Mucosa of descending colon (tissue), 3 donors: ENCODE results near the gene SMIM21. TPM values are rescaled to one million over a fixed set of nuclear protein-coding genes. Genes with fewer than 3 reads are reported as not detected.

Experiments
- ATAC-seq: fragments of 200-7000 bp; cut with Tn5 transposase; one replicate; pipeline ENCODE4 v1.9.1; 2020; ENCODE audit warnings: mild to moderate bottlenecking, moderate library complexity
- DNase-seq, 3 donors: peaks; one replicate each; pipeline ENCODE4 v3.0.0-alpha.2; 2020
- H3K36me3 ChIP-seq: fragments of 200-600 bp; one replicate; pipeline ENCODE4 v1.8.0; 2021; ENCODE audit warnings: low read depth, mild to moderate bottlenecking
- H3K4me1 ChIP-seq: fragments of 200-600 bp; one replicate; pipeline ENCODE4 v1.8.0; 2021; ENCODE audit warnings: low read depth, mild to moderate bottlenecking
- H3K4me3 ChIP-seq: fragments of 200-600 bp; one replicate; pipeline ENCODE4 v1.8.0; 2021; ENCODE audit warnings: mild to moderate bottlenecking
- H3K9me3 ChIP-seq: fragments of 200-600 bp; one replicate; pipeline ENCODE4 v1.8.0; 2021; ENCODE audit warnings: mild to moderate bottlenecking
- intact Hi-C, 2 donors: fragments of 100-400 bp; cut with DNase I in 1 of 2; cut with micrococcal nuclease in 1 of 2; formaldehyde crosslinking; loops; one replicate each; pipeline versions ENCODE4 v1.11.0 to v1.11.1; 2022; cut with DNase I, micrococcal nuclease
- total RNA-seq, 3 donors: library from RNA; stranded (reverse); fragmentation: NEBNext Ultra II Directional in 2 of 3; extraction: Animal tissue kit (Norgen Biotek cat#: 25700) in 2 of 3; gene quantifications; one replicate each; pipeline versions ENCODE4 v1.2.1 to v1.2.4, GENCODE V29; 2021 to 2023
- TF ChIP-seq, protein P1 (sequence below): fragments of 200-600 bp; IDR thresholded peaks from one replicate; pipeline ENCODE4 v1.8.0; 2022; ENCODE audit warnings: antibody characterized with exemption, mild to moderate bottlenecking
- donor health status: DM: no; HTN: no; CAD: no; lungs with moderate emphysema.
- donor health status: DM: no; HTN: no; CAD: no.
- donor health status: DM: no; HTN: yes; CAD: no.

SMIM21 gene
- total RNA-seq, 3 donors from 2014 or later = not detected

DNA sequence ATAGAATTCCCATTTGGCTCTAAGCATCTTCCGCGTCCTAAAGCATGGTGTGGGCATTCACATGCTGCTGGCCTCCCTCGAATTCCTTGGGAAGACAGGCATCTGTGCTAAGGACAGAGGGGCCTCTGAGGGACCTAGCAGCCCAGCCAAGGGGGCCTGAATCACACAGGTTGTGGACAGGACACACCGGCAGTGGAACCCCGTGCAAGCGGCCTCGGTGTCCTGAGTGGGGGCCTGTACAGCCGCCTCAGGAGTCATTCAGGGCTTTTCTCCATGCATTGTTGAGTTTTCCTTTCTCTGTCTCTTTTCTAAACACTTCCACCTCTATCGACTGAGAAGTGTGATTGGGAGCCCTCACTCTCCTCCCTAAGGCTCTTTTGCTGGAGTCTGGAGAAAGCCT is 44.3 kb upstream of the SMIM21 start:
- Histone ChIP-seq H3K36me3 (no peaks in the 10 kb centered on the region), H3K9me3 (no peaks in the 10 kb centered on the region), H3K4me1 (no peaks in the 10 kb centered on the region), H3K4me3 (no peak overlapping the region)
- no peak for DNase-seq
- intact Hi-C loops = no loop called here
- TF ChIP-seq, protein P1, sequence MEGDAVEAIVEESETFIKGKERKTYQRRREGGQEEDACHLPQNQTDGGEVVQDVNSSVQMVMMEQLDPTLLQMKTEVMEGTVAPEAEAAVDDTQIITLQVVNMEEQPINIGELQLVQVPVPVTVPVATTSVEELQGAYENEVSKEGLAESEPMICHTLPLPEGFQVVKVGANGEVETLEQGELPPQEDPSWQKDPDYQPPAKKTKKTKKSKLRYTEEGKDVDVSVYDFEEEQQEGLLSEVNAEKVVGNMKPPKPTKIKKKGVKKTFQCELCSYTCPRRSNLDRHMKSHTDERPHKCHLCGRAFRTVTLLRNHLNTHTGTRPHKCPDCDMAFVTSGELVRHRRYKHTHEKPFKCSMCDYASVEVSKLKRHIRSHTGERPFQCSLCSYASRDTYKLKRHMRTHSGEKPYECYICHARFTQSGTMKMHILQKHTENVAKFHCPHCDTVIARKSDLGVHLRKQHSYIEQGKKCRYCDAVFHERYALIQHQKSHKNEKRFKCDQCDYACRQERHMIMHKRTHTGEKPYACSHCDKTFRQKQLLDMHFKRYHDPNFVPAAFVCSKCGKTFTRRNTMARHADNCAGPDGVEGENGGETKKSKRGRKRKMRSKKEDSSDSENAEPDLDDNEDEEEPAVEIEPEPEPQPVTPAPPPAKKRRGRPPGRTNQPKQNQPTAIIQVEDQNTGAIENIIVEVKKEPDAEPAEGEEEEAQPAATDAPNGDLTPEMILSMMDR = no peak
- ATAC-seq = no peak

DNA sequence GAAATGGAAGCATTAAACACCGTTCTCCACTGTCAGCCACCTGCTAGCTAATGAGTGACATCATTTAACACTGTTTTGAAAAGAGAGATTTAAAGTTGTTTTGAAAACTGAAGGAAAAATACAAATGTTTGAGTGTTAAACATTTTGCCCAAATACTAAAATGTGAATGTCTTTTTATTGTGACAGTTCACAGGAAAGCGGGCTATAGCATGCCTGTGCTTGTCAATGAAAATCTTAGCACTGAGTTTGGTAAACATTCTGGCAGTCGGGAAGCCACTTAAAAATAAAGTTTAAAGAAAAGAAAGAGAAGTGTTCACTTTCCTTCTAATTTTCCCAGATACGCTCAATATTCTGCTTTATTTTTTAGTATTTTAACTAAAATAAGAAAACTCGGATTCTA is 40.3 kb upstream of the SMIM21 start:
- ATAC-seq (no peak), DNase-seq (no peak)
- Histone ChIP-seq H3K36me3 (no peaks in the 10 kb centered on the region), H3K9me3 (no peaks in the 10 kb centered on the region), H3K4me1 (no peaks in the 10 kb centered on the region), H3K4me3 (no peak overlapping the region)
- intact Hi-C loops = no loop called here
- TF ChIP-seq, protein P1 = no peak

DNA sequence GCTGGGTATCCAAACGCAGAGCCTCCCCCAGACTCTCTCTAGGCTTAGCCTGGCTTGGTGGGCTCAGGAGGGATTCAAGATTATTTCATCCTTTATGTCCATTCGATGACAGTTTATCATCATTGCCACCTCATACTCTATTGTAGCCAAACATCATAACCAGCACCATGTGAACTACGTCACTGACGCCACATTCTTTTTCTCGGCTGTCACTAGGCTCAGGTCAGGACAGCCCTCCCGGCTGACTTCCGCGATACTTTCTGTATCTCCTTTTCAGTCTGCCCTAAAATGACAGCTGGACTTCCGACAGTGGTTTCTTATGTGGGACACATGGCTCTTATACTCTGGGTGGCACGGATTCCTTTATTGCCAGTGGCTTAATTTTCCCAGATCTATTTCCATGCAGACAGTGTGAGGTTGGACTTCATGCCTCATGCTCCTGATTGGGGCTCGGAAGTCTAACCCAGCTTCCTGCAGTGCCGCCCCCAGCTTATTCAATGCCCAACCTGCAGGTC is 39.8 kb upstream of the SMIM21 start:
- intact Hi-C loops = no loop called here
- Histone ChIP-seq H3K4me1 (no peaks in the 10 kb centered on the region), H3K4me3 (no peak overlapping the region), H3K36me3 (no peaks in the 10 kb centered on the region), H3K9me3 (no peaks in the 10 kb centered on the region)
- TF ChIP-seq, protein P1 = no peak
- ATAC-seq (no peak), DNase-seq (no peak)

DNA sequence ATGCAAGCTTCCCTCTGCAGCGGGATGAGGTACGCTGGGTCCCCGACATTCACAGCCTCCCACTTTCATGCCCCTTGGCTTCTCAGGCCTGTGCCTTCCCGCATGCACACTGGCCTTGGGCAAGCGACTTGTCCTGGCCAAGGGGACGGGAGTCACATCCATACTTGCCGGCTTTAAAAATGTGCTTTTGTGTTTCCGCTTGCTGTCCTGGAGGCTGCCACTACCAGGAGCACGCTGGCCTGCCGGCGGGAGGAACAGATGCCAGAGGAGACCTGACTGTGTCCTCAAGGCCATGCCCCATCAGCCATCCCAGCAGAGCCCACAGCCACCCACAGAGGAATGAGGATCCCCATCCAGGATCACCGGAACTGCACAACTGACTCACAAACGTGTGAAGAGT is 36.9 kb upstream of the SMIM21 start:
- DNase-seq (no peak), ATAC-seq (no peak)
- H3K4me3 ChIP-seq = no peak overlapping the region
- H3K4me1 ChIP-seq = no peaks in the 10 kb centered on the region
- H3K9me3 ChIP-seq = no peaks in the 10 kb centered on the region
- H3K36me3 ChIP-seq = no peaks in the 10 kb centered on the region
- intact Hi-C loops = no loop called here
- TF ChIP-seq, protein P1 = no peak

DNA sequence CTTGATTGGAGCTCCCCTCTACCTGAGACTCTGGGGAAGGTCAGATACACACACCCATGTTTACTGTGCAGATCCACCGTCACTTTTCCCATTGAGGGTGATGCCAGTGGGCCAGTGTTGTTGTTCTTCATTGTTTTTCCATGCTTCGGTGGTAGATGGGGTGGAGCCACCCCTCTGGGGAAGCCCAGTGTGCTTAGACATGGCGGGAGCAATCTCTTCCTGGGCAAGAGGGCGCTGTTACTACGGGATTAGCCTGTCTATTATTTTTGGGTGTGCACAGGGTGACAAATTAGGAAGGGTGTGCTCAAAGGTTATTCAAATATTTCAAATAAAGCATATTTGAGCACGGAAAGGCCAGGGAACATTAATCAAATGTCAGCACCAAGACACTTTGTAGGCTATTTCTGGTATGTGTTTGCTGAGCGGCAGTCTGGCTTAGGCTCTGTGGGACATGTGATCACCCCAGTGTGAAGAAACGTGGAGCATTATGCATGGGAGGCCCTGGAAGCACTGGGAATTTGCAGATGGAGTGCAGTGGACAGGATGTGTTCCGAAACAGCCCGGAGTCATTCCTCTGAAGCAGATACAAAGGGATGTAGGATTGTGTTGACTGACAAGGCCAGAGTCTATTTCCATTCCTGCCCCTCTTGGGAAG is 34.8 kb upstream of the SMIM21 start:
- Histone ChIP-seq H3K36me3 (no peaks in the 10 kb centered on the region), H3K4me1 (no peaks in the 10 kb centered on the region), H3K4me3 (no peak overlapping the region), H3K9me3 (no peaks in the 10 kb centered on the region)
- intact Hi-C loops = no loop called here
- ATAC-seq = no peak
- no peak for DNase-seq
- TF ChIP-seq, protein P1 = no peak
